Measurements from ENCODE around the gene RPL36A.

The RPL36A gene

GRCh38 chrX:101393530-101394305, 2.9 kb downstream of the RPL36A start:
- no peak for DNase-seq

DNA sequence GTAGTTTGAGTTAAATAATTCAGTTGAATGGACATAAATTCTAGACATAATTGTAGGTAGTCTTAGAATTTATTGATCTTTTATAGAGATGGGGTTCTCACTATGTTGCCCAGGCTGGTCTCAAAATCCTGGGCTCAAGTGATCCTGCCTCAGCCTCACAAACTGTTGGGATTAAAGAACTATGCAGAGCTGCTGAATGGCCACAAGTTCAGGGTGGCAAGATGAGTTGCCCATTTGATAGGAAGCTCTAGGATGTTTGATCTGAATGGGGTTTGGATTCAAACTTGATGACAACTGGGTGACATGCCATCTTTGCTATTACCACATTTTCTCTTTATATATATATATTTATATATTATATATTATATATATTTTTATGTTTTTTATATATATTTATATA, 3.6 kb downstream of the RPL36A start:
- no peak for DNase-seq

GRCh38 chrX:101395789-101396188, 5.0 kb downstream of the RPL36A start:
- peak; percentile 71 to 72 for DNase-seq

GRCh38 chrX:101397779-101398178, 7.0 kb downstream of the RPL36A start:
- no peak for DNase-seq

GRCh38 chrX:101398694-101399093, 7.9 kb downstream of the RPL36A start:
- DNase-seq, result no peak

DNA sequence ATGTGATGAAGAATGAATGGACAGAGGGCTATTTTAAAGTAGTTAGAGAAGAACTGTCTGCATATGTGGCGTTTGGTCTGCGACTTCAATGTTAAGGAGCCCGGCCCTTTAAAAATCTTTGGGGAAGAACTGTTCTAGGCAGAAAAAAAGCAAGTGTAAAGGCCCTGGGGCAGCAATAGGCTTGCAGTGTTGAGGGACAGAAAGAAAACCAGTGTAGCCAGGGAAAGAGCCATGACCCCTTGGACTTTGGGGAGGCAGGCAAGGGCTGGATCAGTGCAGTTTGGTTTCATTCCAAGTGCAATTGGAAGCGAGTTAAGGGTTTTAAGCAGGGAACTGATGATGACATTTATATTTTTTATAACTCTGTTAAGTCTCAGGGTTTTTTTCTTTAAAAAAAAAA, 9.0 kb downstream of the RPL36A start:
- no peak for DNase-seq

- DNase-seq, result peak in 1 of 2 experiments; percentile 7
Measured at GRCh38 chrX:101407167-101407747, 16.4 kb downstream of the RPL36A start.

DNA sequence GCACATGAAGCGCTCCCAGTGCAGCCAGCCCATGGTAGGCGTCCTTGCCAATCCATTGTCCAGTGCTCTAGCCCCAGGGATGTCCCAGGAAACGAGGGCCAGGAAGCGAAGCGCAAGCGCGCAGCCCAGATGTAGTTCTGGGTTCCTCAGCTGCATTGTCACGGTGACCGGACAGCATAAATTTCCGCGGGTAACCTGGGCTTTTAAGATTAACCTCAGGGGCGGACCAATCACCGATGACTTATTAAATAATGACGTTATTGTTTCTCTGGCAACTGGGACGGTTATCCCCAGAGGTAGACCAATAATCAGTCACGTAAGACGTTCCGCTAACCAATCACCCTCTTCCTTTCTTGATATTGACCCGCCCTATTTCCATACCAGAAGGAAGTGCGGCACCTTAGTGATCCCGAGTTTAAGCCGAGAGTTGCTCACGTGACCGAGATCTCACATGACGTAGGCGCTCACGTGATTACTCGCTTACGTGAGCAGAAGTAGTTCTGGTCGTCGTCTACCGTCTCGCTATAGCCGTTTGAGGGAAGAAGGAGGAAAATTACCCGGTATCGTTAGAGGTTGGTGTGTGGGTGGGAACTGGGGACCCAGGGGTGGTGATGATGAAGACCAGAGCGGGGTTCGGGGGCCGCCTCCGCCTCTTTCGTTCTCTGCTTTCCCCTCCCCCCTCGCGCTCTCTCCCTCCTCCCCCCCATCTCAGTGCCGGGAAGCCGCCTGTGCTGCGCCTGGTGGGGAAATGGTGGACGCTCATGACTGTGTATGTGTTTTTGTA, 17.1 kb downstream of the RPL36A start, which contains the start of the genes GLA and HNRNPH2:
GLA (minus strand) TSS at position 178 of the 784 bp plus-strand sequence; CDS start at position 156, 22 bp downstream.
HNRNPH2 (plus strand) TSS at position 475 of the 784 bp plus-strand sequence. CDS start 3,767 bp downstream, outside the sequence.
- DNase-seq, result peak; percentile 90 to 93

- DNase-seq, result no peak
Measured at GRCh38 chrX:101408532-101408841, 17.7 kb downstream of the RPL36A start.

GRCh38 chrX:101409043-101409442, 18.2 kb downstream of the RPL36A start:
- no peak for DNase-seq

DNA sequence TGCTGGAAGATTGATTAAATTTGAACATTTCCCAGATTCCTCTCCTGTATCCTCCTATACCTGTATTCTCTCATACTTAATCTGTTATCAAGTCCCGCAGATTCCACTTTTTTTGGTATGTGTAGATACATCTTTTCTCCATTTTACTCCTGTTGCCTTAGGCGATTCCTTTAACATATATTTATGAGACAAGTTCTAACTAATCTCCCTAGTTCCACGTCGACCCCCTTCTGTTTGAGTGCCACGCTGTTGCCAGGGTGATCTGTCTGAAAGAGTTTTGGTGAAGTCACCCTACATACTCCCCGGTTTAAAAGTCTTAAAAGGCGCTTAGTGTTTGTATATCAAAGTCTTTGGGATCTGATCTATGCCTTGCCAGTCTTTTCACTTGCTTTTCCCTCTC, 19.6 kb downstream of the RPL36A start:
- no peak for DNase-seq

DNA sequence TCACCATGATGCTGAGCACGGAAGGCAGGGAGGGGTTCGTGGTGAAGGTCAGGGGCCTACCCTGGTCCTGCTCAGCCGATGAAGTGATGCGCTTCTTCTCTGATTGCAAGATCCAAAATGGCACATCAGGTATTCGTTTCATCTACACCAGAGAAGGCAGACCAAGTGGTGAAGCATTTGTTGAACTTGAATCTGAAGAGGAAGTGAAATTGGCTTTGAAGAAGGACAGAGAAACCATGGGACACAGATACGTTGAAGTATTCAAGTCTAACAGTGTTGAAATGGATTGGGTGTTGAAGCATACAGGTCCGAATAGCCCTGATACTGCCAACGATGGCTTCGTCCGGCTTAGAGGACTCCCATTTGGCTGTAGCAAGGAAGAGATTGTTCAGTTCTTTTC, 21.2 kb downstream of the RPL36A start:
- no peak for DNase-seq

GRCh38 chrX:101415180-101416145, 24.7 kb downstream of the RPL36A start:
- peak; percentile 28 to 50 for DNase-seq

DNA sequence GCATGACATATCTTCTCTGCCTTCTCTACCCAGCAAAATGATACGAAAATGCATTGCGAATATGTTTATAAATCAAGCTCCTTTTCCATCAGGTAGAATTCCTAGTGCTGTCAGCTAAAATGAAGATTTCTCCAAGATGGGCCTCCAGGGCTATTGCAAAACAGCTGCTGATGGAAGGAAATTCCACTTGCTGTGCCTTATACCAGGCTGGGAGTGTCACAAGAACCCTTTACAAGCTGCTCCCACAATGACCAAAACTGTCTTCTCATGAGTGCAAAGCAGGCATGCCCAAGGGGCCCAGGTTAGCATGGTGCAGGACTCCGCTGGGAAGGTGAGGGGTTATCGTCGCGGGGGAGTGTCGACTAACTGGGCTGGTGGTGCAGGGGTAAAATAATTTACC, 25.9 kb downstream of the RPL36A start:
- DNase-seq, result no peak

DNA sequence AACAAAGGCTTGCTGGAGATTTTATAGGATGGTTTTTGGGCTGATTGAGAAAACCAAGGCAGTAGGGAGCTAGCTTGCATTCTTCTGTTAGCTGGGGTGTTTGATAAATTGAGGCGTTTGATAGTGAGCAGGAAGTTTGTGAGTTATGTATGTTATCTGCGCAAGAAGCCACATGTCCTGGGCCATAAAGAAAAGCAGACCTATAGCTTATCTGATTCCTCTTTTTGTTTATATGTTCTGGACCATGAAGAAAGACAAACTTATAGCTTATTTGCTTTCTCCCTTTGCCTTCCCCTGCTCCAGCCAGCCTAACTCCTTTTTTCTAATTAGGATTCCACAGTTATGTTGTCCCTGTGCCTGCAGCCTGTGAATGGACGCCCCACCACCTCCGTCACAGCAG, 26.4 kb downstream of the RPL36A start:
- DNase-seq, result no peak

GRCh38 chrX:101417981-101418841, 27.4 kb downstream of the RPL36A start:
- DNase-seq, result peak; percentile 5 to 28

- DNase-seq, result no peak
Measured at GRCh38 chrX:101419489-101419888, 28.7 kb downstream of the RPL36A start.

- no peak for DNase-seq
Measured at GRCh38 chrX:101427954-101428353, 37.1 kb downstream of the RPL36A start.

DNA sequence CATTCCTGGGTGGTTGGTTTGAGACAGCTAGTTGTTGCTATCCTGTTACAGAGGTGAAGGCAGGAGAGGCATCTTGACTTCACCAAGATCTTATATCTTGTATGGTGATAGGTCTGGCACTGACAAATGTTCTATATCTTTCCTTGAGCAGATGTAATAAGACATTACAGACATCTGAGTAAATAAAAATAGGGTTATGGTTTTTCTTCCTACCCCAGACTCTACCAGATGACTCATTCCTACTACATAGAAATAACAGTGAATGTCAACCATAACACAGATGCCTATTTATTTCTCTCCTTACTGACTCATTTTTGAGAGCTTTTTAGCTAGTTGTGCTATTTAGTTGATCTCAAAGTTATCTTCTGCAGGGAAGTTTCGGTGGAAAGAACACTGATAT, 39.1 kb downstream of the RPL36A start:
- no peak for DNase-seq

- DNase-seq, result peak; percentile 9 to 15
Measured at GRCh38 chrX:101430457-101431078, 39.8 kb downstream of the RPL36A start.

DNA sequence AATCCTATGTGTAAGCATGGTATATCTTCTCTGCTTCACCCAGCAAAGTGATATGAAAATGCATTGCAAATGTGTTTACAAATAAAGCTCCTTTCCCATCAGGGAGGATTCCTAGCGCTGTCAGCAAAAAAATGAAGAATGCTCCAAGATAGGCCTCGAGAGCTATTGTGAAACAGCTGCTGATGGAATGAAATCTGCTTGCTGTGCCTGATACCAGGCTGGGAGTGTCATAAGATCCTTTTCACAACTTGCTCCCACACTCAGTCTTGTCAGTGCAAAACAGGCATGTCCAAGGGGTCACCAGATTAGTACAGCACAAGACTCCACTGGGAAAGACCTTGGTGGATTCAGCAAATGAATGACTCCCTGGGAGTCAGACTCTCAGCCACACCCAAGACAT, 51.3 kb downstream of the RPL36A start:
- DNase-seq, result no peak

Measured in AML-193 (cell line).